ENCODE results near the gene NT5DC3.

The NT5DC3 gene

GRCh38 chr12:103771466-103771865 is 69.6 kb downstream of the NT5DC3 start:
- no peak overlapping the region for H2AK5ac ChIP-seq (ENCODE audit: low read depth, low read length)
- H3K27ac ChIP-seq (replicated peaks; ENCODE audit: low read length) = no peak overlapping the region
- peaks cover 0 to 13% of the 10 kb centered on the region in 2 donors for H3K36me3 ChIP-seq (replicated peaks in 1 of 2; ENCODE audit: control insufficient read depth in 2 of 2, insufficient read depth in 2 of 2, low read length in 2 of 2)
- H3K4me1 ChIP-seq (ENCODE audit: control insufficient read depth in 2 of 2, insufficient read depth in 1 of 2, low read depth in 1 of 2, low read length in 2 of 2) = peaks cover 0 to 12% of the 10 kb centered on the region in 2 donors
- no peak overlapping the region for H4K8ac ChIP-seq (ENCODE audit: low read depth, low read length)
- H3K9ac ChIP-seq (ENCODE audit: low read depth, low read length, poor library complexity) = no peak overlapping the region
- WGBS, 2 donors (ENCODE audit: extremely low coverage in 2 of 2, insufficient read length in 2 of 2, insufficient replicate concordance in 1 of 2) = no CpG with 5 or more reads among the region's 3 CpGs
- H3K14ac ChIP-seq (ENCODE audit: low read length) = no peak overlapping the region
- H3K79me1 ChIP-seq (ENCODE audit: low read depth, low read length) = no peaks in the 10 kb centered on the region
- no peak overlapping the region for H4K91ac ChIP-seq (ENCODE audit: low read depth, low read length, poor library complexity)
- no peak overlapping the region for H2BK5ac ChIP-seq (ENCODE audit: low read length)
- H3K23ac ChIP-seq (ENCODE audit: low read depth, low read length, poor library complexity) = no peak overlapping the region
- no peak overlapping the region for H2BK12ac ChIP-seq (ENCODE audit: low read length)
- no peak overlapping the region for H2BK15ac ChIP-seq (ENCODE audit: low read length)
- DNase-seq (ENCODE audit: low spot score) = no peak
- no peak overlapping the region for H3K4ac ChIP-seq (ENCODE audit: low read length)
- no peak overlapping the region for H3K18ac ChIP-seq (ENCODE audit: low read length)
- H2AFZ ChIP-seq (ENCODE audit: low read length) = no peak overlapping the region
- H3K27me3 ChIP-seq (ENCODE audit: control insufficient read depth in 3 of 3, insufficient read depth in 3 of 3, low read depth in 1 of 3, low read length in 3 of 3) = no peaks in the 10 kb centered on the region
- H2BK120ac ChIP-seq (ENCODE audit: low read depth, low read length) = no peak overlapping the region
- no peaks in the 10 kb centered on the region for H3K9me3 ChIP-seq (replicated peaks in 1 of 2; ENCODE audit: control insufficient read depth in 2 of 2, insufficient read depth in 1 of 2, low read depth in 1 of 2, low read length in 2 of 2)
- no peak overlapping the region for H3K4me2 ChIP-seq (ENCODE audit: insufficient read depth, low read length, poor library complexity, severe bottlenecking)
- no peak overlapping the region for H3K4me3 ChIP-seq (ENCODE audit: low read length in 2 of 2)

- Histone ChIP-seq H2BK120ac (ENCODE audit: low read depth, low read length) (no peak overlapping the region), H3K9me3 (replicated peaks in 1 of 2; ENCODE audit: control insufficient read depth in 2 of 2, insufficient read depth in 1 of 2, low read depth in 1 of 2, low read length in 2 of 2) (no peaks in the 10 kb centered on the region), H3K36me3 (replicated peaks in 1 of 2; ENCODE audit: control insufficient read depth in 2 of 2, insufficient read depth in 2 of 2, low read length in 2 of 2) (peaks cover 0 to 4% of the 10 kb centered on the region in 2 donors), H3K14ac (ENCODE audit: low read length) (no peak overlapping the region), H3K4me2 (ENCODE audit: insufficient read depth, low read length, poor library complexity, severe bottlenecking) (no peak overlapping the region), H3K4me3 (ENCODE audit: low read length in 2 of 2) (no peak overlapping the region), H3K4ac (ENCODE audit: low read length) (no peak overlapping the region), H2BK15ac (ENCODE audit: low read length) (no peak overlapping the region), H4K91ac (ENCODE audit: low read depth, low read length, poor library complexity) (no peak overlapping the region), H3K23ac (ENCODE audit: low read depth, low read length, poor library complexity) (no peak overlapping the region), H3K4me1 (ENCODE audit: control insufficient read depth in 2 of 2, insufficient read depth in 1 of 2, low read depth in 1 of 2, low read length in 2 of 2) (peaks cover 0 to 12% of the 10 kb centered on the region in 2 donors), H3K27me3 (ENCODE audit: control insufficient read depth in 3 of 3, insufficient read depth in 3 of 3, low read depth in 1 of 3, low read length in 3 of 3) (no peaks in the 10 kb centered on the region), H2AK5ac (ENCODE audit: low read depth, low read length) (no peak overlapping the region), H3K18ac (ENCODE audit: low read length) (peak overlapping the region; percentile 8), H3K9ac (ENCODE audit: low read depth, low read length, poor library complexity) (no peak overlapping the region), H2BK5ac (ENCODE audit: low read length) (no peak overlapping the region), H2AFZ (ENCODE audit: low read length) (no peak overlapping the region), H3K79me1 (ENCODE audit: low read depth, low read length) (no peaks in the 10 kb centered on the region), H4K8ac (ENCODE audit: low read depth, low read length) (no peak overlapping the region), H2BK12ac (ENCODE audit: low read length) (no peak overlapping the region), H3K27ac (replicated peaks; ENCODE audit: low read length) (no peak overlapping the region)
- DNase-seq (ENCODE audit: low spot score) = no peak
- no CpG with 5 or more reads among the region's 9 CpGs for WGBS, 2 donors (ENCODE audit: extremely low coverage in 2 of 2, insufficient read length in 2 of 2, insufficient replicate concordance in 1 of 2)
Measured at GRCh38 chr12:103769240-103769945, 71.6 kb downstream of the NT5DC3 start.

GRCh38 chr12:103768467-103769123 is 72.4 kb downstream of the NT5DC3 start:
- peaks cover 0 to 4% of the 10 kb centered on the region in 2 donors for H3K36me3 ChIP-seq (replicated peaks in 1 of 2; ENCODE audit: control insufficient read depth in 2 of 2, insufficient read depth in 2 of 2, low read length in 2 of 2)
- H3K79me1 ChIP-seq (ENCODE audit: low read depth, low read length) = no peaks in the 10 kb centered on the region
- H2AK5ac ChIP-seq (ENCODE audit: low read depth, low read length) = no peak overlapping the region
- WGBS, 2 donors (ENCODE audit: extremely low coverage in 2 of 2, insufficient read length in 2 of 2, insufficient replicate concordance in 1 of 2) = no CpG with 5 or more reads among the region's 8 CpGs
- no peak overlapping the region for H3K4me3 ChIP-seq (ENCODE audit: low read length in 2 of 2)
- H3K4me1 ChIP-seq (ENCODE audit: control insufficient read depth in 2 of 2, insufficient read depth in 1 of 2, low read depth in 1 of 2, low read length in 2 of 2) = peaks cover 0 to 10% of the 10 kb centered on the region in 2 donors
- no peak overlapping the region for H4K8ac ChIP-seq (ENCODE audit: low read depth, low read length)
- no peak overlapping the region for H3K27ac ChIP-seq (replicated peaks; ENCODE audit: low read length)
- H4K91ac ChIP-seq (ENCODE audit: low read depth, low read length, poor library complexity) = no peak overlapping the region
- DNase-seq (ENCODE audit: low spot score) = no peak
- H3K23ac ChIP-seq (ENCODE audit: low read depth, low read length, poor library complexity) = no peak overlapping the region
- H3K4me2 ChIP-seq (ENCODE audit: insufficient read depth, low read length, poor library complexity, severe bottlenecking) = no peak overlapping the region
- no peak overlapping the region for H2BK120ac ChIP-seq (ENCODE audit: low read depth, low read length)
- H2BK5ac ChIP-seq (ENCODE audit: low read length) = no peak overlapping the region
- H2AFZ ChIP-seq (ENCODE audit: low read length) = no peak overlapping the region
- no peak overlapping the region for H3K14ac ChIP-seq (ENCODE audit: low read length)
- no peak overlapping the region for H2BK12ac ChIP-seq (ENCODE audit: low read length)
- H3K9ac ChIP-seq (ENCODE audit: low read depth, low read length, poor library complexity) = no peak overlapping the region
- H3K27me3 ChIP-seq (ENCODE audit: control insufficient read depth in 3 of 3, insufficient read depth in 3 of 3, low read depth in 1 of 3, low read length in 3 of 3) = no peaks in the 10 kb centered on the region
- H2BK15ac ChIP-seq (ENCODE audit: low read length) = no peak overlapping the region
- no peak overlapping the region for H3K18ac ChIP-seq (ENCODE audit: low read length)
- H3K9me3 ChIP-seq (replicated peaks in 1 of 2; ENCODE audit: control insufficient read depth in 2 of 2, insufficient read depth in 1 of 2, low read depth in 1 of 2, low read length in 2 of 2) = no peaks in the 10 kb centered on the region
- H3K4ac ChIP-seq (ENCODE audit: low read length) = no peak overlapping the region

- Histone ChIP-seq H3K36me3 (replicated peaks in 1 of 2; ENCODE audit: control insufficient read depth in 2 of 2, insufficient read depth in 2 of 2, low read length in 2 of 2) (peaks cover 0 to 4% of the 10 kb centered on the region in 2 donors), H2AFZ (ENCODE audit: low read length) (no peak overlapping the region)
Measured at GRCh38 chr12:103766028-103766427, 75.0 kb downstream of the NT5DC3 start.

More at GRCh38 chr12:103766028-103766427, 75.0 kb downstream of the NT5DC3 start:
- Histone ChIP-seq H4K8ac (ENCODE audit: low read depth, low read length) (no peak overlapping the region), H3K27me3 (ENCODE audit: control insufficient read depth in 3 of 3, insufficient read depth in 3 of 3, low read depth in 1 of 3, low read length in 3 of 3) (no peaks in the 10 kb centered on the region), H2BK12ac (ENCODE audit: low read length) (no peak overlapping the region), H3K14ac (ENCODE audit: low read length) (no peak overlapping the region), H2BK120ac (ENCODE audit: low read depth, low read length) (no peak overlapping the region), H3K79me1 (ENCODE audit: low read depth, low read length) (no peaks in the 10 kb centered on the region), H3K27ac (replicated peaks; ENCODE audit: low read length) (no peak overlapping the region), H3K18ac (ENCODE audit: low read length) (no peak overlapping the region), H2AK5ac (ENCODE audit: low read depth, low read length) (no peak overlapping the region), H4K91ac (ENCODE audit: low read depth, low read length, poor library complexity) (no peak overlapping the region), H3K23ac (ENCODE audit: low read depth, low read length, poor library complexity) (no peak overlapping the region), H3K4me1 (ENCODE audit: control insufficient read depth in 2 of 2, insufficient read depth in 1 of 2, low read depth in 1 of 2, low read length in 2 of 2) (peaks cover 0 to 7% of the 10 kb centered on the region in 2 donors), H3K4ac (ENCODE audit: low read length) (no peak overlapping the region), H2BK15ac (ENCODE audit: low read length) (no peak overlapping the region), H3K9me3 (replicated peaks in 1 of 2; ENCODE audit: control insufficient read depth in 2 of 2, insufficient read depth in 1 of 2, low read depth in 1 of 2, low read length in 2 of 2) (no peaks in the 10 kb centered on the region), H3K4me2 (ENCODE audit: insufficient read depth, low read length, poor library complexity, severe bottlenecking) (no peak overlapping the region), H3K9ac (ENCODE audit: low read depth, low read length, poor library complexity) (no peak overlapping the region), H2BK5ac (ENCODE audit: low read length) (no peak overlapping the region), H3K4me3 (ENCODE audit: low read length in 2 of 2) (no peak overlapping the region)
- no peak for DNase-seq (ENCODE audit: low spot score)
- WGBS, 2 donors (ENCODE audit: extremely low coverage in 2 of 2, insufficient read length in 2 of 2, insufficient replicate concordance in 1 of 2) = no CpG with 5 or more reads among the region's 6 CpGs
